Measurements from ENCODE around the gene PCID2.
"Not testable (repeated sequence)": the region's sequence is repeated elsewhere in the genome, so short reads cannot be mapped to it uniquely, and the experiment has no call there.

The PCID2 gene

DNA sequence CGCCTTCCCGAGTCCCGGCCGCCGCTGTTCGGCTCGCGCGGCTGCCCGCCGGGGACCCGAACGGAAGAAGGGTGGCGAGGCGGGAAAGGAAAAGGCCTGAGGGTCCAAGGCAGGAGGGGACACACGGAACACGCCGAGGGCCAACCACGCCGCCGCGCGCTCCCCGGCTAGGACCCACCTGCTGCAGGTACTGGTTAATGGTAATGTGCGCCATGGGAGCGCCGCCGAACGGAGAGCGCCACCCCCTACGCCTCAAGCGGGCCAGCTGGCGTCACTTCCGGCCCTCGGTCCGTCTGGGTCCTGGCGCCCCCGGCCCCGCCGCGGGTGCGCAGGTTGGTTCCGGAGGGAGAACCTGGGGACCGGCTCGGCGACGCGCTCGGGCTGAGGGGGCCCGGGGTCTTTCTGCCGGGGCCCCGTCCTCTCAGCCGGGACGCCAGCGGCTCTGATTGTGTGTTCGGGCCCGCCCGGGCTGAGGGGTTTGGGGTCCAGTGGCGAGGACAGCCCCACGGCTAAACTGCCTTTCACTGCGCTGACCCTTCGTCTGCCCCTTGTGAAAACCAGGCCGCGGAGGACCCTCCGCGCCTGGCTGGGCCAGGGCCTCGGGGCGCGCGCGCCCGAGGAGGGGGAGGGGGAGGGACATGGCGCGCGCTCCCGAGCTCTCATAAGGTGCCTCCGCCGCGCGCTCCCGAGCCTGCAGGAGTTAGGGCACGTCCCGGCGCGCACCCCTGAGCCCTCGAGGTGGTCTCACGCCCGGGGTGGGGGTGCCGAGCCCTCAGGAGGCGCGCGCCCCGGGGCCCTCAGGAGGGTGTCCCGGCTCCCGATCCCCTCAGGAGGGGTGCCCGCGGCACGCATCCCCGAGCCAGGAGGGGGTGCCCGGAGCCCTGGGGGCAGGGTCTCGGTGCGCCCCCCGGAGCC, at the start of gene PCID2:
Gene PCID2, minus strand, starts transcription at position 249 of the 915 bp plus-strand sequence. Its CDS starts 35 bp downstream, at position 214.
- DNase-seq = peak; percentile 77 to 89 (median 85)

DNA sequence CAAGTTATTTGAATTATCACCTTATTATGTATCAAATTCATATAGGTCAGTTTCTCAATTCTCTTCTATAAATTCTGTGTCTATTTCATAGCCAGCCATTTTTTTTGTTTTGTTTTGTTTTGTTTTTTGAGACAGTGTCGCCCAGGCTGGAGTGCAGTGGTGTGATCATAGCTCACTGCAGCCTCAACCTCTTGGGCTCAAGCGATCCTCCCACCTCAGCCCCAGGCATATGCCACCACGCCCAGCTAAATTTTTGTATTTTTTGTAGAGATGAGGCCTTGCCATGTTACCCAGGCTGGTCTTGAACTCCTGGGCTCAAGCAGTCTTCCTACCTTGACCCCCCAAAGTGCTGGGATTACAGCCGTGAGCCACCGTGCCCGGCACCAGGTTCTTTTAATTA, 49.4 kb upstream of the PCID2 start:
- DNase-seq = not testable (repeated sequence)

DNA sequence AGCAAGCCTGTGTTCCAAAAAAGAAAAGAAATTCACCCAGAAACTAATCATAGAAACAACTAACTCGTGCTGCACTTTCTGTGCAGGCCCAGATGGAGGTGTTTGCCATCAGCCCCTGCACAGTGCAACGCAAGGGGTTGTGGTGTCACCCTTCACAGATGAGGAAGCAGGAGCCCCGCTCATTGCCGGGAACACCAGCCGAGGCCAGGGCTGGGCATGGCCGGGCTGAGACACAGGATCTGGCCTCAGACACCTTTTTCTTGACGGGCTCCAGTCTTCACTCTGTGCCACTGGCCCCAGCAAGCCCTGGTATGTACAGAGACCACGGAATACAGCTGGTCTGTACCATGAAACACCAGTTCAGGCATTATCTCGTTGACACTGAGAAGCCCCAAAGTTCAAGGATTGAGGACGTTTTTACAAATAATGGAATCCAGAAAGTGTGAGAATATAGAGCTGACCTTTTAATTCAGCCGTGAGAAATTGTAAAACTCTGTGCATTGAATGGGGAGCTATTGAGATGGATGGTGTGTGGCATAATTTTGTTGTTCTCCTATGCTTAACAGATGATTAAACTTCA, 44.1 kb upstream of the PCID2 start:
- DNase-seq = no peak

GRCh38 chr13:113245849-113246796, 37.7 kb upstream of the PCID2 start:
- no peak for DNase-seq

DNA sequence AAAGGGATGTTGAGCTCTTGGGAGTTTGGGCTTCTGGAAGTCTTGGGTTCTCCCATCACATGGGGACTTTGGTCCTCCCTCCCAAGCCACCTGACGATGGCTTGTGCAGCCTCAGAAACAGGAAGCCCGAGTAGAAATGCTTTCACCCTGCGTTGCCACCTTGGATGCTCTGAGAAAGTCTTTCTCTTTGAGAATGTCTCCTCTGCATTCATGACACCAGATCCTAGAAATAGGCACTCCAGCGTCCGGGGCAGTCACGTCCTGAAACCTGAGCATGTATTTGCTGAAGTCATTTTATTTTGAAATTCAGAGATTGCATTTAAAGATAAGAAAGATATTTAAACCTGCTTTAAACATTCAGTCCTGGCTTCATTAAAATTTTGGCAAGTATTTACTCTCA, 35.4 kb upstream of the PCID2 start:
- DNase-seq = no peak

DNA sequence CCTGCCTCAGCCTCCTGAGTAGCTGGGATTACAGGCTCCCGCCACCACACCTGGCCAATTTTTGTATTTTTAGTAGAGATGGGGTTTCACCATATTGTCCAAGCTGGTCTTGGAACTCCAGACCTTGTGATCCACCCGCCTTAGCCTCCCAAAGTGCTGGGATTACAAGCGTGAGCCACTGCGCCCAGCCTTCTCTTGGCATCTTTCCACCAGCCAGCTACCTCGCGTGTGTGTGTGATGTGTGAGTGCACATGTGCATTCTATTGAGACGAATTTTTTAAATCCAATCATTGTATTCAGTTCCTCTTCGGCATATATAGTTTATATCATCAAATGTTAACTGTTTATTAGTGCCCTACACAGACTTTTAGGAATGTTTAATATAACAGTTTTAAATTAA, 33.2 kb upstream of the PCID2 start:
- DNase-seq = not testable (repeated sequence)

DNA sequence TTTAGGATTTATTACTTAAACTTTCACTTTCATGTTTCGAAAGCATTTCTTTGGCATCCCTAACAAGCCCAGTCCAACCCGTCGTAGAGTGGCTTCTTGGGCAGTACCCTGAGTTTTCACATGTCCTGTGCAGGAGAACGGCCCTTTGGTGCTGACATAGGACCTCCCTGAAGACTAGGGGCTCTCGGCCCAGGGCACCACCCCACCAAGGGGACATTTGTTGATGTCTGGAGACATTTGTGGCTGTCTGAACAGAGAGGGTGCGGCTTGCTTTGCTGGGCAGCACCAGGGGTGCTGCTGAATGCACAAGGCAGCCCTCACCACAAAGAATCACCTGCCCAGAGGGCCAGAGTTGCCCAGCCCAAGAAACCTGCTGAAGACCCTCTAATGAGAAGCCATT, 31.5 kb upstream of the PCID2 start:
- no peak for DNase-seq

GRCh38 chr13:113239357-113239756, 30.9 kb upstream of the PCID2 start:
- DNase-seq = no peak

- no peak for DNase-seq
Measured at GRCh38 chr13:113238536-113238935, 30.1 kb upstream of the PCID2 start.

- no peak for DNase-seq
Measured at GRCh38 chr13:113233101-113233500, 24.6 kb upstream of the PCID2 start.

DNA sequence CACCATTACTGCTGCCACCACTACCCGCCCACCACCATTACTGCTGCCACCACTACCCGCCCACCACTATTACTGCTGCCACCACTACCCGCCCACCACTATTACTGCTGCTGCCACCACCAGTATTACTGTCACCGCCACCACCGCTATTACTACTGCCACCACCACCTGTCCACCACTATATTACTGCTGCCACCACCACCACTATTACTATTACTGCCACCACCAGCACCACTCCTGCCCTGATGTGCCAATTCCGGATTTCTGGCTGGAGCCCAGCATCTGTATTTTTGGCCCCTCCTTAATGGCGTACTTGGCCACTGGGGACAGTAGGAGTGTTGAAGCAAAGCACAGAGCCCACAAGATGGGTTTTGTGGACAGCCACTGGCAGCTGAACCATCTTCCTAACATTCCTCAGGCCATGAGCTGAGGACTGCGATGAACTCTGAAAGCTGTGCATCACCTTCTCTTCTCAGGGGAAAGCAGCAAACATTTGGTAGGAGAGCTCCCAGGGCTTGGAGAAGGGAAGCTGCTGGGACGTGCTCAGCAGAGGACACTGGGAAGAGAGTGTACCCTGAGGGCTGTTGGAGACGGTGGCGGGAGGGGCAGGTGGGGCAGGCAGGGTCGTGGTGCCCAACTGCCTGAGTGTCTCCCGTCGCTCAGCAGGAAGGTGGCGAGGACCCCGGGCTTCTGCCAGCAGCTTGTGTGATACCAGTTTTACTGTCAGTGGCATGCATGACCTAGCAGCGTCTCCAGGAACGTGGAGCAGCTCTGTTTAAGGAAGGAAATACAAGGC, 23.9 kb upstream of the PCID2 start:
- DNase-seq = no peak

GRCh38 chr13:113231306-113232207, 23.1 kb upstream of the PCID2 start:
- DNase-seq = no peak

DNA sequence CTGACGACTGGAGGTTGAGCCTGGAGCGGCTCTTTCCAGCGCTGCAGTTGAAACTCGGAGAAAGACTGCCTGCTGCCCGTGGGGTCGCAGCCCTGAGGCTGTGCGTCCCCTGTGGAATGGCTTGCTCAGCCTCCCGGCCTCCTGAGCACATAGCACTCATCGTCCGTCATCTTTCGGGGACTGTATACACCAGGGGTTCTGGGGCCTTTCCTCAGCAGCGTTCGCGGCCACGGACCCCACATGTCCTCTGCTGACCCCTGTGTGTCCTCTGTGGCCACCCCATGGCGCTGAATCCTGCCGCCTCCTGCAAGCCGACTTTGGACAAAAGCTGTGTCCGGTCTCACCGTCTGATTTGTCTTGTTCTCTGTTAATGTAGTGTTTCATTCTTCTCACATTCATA, 21.3 kb upstream of the PCID2 start:
- no peak for DNase-seq

DNA sequence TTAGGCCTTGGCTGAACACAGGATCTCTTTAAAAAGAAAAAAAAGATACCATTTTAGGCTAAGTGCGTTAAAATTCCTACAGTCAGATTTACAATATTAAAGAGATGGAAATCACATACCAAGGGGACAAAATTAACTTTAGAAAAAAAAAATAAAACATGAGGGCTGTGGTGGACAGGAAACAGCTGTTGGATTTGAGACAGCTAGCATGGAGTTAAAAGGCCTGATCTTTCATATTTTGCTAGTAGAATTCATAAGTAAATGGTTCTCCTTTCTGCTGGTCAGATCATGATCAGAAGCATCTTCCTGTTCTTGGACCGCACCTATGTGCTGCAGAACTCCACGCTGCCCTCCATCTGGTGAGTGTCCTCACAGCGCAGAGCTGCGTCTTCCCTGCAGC, 20.7 kb upstream of the PCID2 start:
- no peak for DNase-seq

DNA sequence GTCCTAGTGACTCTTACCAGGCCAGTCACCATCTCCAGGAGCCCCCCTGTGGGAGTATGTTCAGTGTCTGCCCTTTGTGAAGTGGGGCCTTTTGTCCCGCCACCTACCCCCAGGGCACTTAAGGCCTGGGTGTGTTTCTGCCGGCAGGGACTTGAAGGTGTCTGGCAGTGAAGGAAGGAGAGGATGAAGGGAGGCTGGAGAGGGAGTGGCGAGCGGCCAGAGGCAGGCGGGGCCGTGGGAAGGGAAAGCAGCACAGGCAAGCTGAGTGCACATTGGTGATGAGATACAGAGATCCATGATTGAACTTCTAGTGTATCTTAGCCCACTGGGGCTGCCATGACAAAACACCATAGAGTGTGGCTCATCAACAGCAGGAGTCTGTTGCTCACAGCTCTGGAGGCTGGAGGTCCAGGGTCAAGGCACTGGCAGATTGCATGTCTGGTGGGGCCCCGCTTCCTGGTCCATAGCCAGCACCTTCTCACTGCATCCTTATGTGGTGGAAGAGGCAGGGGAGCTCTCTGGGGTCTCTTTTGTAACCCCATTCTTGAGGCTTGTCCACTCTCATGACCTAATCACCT, 18.5 kb upstream of the PCID2 start:
- no peak for DNase-seq

DNA sequence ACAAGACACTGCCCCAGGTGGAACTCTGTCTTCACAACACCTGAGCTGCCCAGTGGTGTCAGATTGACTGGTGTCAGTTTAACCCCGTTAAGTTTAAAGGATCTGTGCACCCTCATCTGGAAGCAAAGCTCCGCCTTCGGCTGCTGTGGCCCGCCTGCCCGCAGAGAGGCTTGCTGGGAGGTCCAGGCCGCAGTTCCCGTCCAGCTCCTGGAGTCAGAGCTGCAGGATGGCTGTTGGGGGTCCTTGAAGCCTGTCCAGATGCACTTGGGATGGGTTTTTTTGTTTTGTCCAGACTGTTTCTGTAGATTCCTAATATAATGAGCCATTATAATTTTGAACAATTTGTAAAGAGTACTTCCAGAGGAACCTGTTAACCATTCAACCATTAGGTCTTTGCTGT, 17.0 kb upstream of the PCID2 start:
- no peak for DNase-seq

- DNase-seq = no peak
Measured at GRCh38 chr13:113224486-113224885, 16.0 kb upstream of the PCID2 start.

DNA sequence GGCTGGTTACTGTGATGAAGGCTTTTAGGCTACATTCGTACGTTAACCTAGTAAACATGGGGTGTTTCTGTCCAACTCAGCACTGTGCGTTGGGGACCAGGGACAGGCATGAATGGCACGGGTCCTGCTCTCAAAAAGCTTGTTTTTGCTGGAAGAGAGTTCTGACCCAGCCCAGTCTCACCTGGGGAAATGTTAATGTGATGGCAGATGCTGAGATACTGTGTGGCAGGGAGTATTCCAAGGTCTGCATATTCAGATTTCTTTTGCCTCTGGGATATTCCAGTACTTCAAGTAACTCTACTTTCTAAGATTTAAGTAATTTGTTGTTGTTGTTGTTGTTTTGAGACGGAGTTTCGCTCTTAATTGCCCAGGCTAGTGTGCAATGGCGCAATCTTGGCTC, 14.6 kb upstream of the PCID2 start:
- DNase-seq = no peak

GRCh38 chr13:113220877-113221276, 12.4 kb upstream of the PCID2 start:
- peak in 1 of 4 experiments; percentile 9 for DNase-seq

- DNase-seq = no peak
Measured at GRCh38 chr13:113220141-113220598, 11.7 kb upstream of the PCID2 start.
